Stimulated activated CD8-positive, alpha-beta memory T cell treated with anti-CD3 and anti-CD28 coated beads, Interleukin-7, amount 100 ng/mL, for 4 hours (primary cell): ENCODE data around the gene PTGFRN.

ENCODE experiments used
- DNase-seq, 2 donors: peaks; one replicate each; pipeline ENCODE4 v3.0.0-alpha.2; 2020; ENCODE audit warnings: low read depth in 2 of 2

Gene PTGFRN

DNA sequence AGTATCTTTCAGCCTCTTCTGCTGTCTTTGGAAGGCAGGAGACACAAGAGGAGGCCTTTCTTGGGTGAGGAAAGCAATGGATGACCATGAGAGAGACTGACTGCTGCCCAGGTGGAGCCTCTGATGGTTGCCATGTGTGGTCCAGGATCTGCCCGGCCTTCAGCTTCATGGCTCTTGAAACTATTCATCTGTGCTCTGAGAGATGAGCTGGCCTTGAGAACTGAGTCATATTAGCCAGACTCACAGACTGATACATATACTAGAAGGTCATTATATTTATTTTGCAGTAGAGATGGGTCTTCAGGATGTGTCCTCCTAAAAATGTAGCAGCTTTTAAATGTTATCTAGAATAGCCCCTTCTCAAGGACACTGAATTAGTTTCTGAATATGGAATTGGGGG, 33.7 kb downstream of the PTGFRN start:
- DNase-seq: no peak

DNA sequence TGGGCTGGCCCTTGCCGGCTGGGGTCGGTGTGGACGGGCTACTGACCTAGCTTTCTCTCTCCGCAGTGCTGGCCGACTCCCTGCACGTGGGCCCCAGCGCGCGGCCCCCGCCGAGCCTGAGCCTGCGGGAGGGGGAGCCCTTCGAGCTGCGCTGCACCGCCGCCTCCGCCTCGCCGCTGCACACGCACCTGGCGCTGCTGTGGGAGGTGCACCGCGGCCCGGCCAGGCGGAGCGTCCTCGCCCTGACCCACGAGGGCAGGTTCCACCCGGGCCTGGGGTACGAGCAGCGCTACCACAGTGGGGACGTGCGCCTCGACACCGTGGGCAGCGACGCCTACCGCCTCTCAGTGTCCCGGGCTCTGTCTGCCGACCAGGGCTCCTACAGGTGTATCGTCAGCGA, 34.9 kb downstream of the PTGFRN start:
- DNase-seq: no peak

DNA sequence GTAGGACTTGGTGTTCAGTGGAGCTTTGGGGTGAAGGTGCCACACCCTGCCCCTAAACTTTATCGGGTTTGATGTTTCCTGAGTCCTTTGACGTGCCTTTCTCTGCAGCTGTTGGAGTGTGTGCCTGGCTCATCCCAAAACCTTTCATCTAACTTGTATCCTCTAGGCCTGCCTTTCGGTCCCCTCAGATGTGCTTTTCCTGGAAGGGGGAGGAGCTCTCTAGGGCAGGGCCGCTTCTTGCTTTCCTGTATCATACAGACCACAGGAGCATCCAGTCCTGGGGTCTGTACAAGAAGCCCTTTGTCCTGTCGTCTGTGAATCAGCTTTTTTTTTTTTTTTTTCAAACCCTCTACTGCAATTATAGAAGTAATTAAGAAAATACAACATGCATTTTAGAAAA, 35.7 kb downstream of the PTGFRN start:
- no peak for DNase-seq

DNA sequence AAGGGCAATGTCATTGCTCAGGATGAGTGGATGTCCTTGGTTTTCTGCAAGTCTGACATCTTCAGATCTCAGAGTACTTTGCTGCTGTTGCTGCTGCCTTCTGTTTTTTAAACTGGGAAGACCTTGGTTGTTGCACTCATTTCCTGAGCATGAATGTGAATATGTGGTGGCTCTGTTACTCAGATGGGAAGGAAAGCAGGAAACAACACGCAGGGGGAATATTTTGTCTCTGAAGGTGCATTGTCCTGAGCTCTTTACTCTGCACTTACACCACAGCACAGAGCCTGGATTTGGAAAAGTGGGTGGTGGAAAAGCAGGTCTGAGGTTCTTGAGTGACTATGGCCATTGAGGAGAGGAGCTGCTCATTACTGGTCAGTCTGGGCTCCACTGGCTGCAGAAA, 36.3 kb downstream of the PTGFRN start:
- DNase-seq: no peak

DNA sequence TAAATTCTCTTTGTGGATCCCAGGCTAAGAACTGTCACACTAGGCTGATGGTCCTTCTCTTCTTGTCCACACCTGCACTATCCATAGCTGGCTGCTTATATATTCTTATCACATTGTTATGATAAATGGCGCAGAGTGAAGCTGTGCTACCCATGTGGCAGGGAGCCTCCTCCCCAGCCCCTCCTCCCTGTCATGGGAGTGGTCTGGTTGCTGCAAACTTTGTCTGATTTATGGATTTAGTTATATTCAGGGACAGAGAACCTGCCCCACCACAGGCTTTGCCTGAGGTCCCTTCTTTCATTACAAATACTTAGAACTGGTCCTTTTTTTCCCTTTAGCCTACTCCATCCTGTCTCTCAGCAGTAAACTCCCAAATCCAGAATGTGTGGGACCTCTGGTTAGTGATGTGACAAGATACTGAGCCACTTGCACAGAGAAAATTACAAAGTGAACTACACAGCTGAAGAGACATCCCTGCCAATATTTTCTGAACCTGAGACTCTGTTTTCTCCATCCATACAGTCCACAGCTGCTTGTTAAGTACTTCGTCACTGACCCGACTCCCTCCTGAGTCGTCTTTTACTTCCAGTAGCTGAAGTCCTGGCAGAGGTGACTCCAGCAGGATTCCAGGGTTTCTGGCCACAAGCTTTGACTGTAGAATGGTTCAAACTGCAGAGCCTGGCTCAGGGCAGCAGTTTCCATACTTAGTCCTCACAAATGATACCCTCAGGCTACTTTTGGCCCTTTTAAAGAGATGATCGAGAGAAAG, 37.6 kb downstream of the PTGFRN start:
- DNase-seq: no peak

DNA sequence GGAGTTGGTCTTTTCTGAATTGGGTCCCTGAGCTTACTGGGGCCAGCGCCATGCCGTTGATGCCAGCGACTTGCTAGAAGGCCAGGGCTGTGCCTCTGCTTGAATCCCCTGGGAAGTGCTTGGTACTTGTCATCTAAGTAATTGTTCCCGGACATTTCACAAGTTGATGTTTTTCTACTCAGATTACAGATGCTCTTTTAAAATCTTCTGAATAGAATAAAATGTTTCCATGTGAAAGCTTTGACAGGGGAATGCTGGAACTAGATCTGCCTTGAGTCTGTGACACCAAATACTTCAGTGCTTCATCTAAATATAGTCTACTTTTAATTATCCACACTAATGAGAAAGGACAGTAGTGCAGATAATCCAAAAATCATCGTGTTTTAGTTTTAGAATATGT, 38.3 kb downstream of the PTGFRN start:
- no peak for DNase-seq

DNA sequence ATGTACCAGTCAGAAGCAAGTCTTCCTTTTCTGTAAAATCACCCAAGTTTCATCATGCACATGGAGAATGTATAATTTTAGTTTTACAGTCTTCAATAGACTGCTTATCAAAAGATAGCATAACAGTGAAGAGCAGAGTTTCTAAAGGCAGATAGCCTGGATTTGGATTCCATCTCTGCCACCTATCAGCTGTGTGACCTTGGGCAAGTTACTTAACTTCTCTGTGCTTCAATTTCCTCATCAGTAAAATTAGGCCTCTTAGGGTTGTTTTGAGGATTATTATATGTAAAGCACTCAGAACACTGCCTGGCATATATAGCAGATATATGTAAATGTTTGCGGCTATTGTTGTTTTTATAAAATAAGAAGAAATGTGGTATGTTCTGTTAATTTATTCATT, 38.9 kb downstream of the PTGFRN start:
- no peak for DNase-seq

DNA sequence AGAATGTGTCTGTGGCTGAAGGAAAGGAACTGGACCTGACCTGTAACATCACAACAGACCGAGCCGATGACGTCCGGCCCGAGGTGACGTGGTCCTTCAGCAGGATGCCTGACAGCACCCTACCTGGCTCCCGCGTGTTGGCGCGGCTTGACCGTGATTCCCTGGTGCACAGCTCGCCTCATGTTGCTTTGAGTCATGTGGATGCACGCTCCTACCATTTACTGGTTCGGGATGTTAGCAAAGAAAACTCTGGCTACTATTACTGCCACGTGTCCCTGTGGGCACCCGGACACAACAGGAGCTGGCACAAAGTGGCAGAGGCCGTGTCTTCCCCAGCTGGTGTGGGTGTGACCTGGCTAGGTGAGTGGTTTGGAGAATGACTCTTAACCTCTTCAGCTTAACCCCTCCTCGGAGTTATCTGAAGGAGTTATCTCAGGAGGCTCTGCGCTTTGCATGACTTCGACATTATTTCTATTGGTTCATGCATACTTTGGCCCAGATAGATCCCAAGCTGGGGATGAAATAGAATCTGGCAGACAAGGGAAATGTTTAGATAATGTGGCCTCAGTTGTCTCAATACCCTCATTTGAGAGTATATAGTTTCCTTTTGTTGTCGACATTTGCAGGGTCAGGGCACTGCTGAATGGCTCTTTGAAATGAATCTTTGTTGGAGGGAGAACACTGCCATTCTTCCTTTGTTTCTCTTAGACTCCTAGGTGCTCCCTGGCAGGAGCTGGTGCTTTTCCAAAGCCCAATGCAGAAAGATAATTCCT, 39.7 kb downstream of the PTGFRN start:
- no peak for DNase-seq

DNA sequence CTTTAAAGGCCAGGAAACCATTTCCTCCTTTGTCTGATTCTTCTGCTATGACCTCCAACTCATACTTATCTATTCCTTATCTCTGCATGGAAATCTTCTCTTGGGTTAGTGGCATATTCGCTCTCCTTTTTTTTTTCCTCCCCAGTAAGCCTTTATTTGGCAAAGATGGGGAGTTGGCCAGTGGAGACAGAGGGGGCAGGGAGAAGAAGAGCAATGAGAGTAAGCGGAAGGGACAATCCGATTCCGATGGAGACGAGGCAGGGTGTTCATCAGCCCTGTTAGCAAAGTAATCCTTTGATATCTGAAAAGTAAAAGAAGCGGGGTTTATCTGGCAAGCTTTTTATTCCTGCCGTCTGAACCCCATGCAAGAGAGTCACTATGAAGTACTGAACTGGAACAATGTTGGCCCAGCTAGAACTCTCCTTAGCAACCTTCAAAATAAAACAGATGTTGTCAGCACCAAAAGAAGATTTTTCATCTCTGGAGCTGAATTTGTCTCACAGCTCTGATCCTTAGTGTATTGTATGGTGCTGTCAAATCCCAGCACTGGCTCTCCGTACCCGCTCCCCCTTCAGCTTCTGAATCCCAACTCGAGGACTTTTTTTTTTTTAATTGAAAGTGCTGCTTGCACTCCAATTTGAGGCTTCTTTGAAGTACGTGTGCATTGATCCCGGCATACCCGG, 40.9 kb downstream of the PTGFRN start:
- no peak for DNase-seq

DNA sequence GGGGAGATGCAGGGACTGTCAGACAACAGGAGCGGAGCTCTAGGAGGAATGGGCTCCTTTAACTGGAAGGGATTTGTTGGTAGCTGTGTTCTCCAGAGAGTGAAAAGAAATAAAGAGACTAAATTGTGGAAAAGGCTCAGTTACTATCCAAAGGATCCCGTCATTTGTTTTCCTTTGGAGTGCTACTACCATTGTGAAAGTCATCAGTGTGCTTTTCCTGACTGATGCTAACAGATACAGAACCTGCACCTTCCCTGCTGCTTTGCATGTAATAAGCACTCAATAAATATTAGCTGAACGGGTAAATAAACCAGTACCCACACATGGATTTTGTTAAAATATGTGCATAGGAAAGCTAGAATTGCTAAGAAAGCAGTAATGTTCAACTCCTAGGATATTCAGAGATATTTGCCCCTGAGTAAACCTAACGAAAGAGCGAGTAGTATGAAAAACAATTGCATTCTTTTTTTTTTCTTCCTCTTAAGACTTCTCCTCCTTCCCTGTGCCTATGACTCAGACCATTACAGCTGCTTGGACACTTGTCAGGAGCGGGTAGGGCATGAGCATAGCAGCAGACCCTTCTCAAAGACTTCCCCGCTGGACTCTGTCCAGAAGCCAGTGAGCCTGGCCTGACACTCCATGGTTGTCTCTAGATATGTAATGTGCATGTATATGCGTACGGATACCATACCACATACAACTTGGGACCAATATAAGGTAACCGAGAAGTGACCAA, 41.7 kb downstream of the PTGFRN start:
- DNase-seq: no peak

DNA sequence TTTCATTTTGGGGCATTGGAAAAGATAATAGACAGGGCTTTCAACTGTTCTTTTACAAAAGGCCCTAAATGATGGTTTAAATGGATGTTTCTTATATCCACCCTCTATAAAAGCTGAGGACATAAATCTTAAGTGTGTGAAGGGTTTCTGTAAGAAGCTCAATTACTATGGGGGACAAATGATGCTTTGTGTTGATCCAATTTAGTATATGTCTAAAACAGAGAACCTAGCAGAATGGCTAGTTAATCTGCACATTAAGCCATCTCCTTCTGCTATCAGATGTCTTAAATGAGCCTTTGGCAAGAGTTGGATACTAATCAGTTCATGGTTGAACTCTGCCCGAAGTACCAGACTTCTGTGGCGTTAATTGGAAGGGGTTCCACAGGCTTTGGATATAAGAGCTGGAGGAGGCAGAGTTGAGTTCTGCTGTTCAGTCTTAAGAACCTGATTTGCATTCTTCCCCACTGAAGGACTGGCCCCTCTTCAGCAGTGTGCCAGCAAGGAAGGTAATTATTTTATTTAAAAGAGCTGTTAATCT, 43.1 kb downstream of the PTGFRN start:
- no peak for DNase-seq

DNA sequence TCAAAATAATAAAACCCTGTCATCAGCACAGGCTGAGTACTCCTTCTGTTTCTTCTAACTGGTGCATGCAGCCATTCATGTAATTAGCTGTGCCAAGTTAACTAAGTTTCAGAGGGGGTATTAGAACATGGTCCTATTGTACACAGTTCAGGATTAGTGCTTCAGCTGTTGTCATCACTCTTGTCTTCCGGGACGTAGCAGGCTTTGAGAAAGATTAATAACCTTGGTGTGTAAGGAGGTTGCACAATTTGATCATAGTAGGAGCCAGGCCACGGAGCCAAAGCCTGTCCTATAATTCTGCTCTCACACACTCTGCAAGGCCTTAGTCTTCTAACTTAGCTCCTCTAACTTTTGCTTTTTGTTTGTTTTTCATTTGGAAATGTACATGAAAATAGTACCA, 44.7 kb downstream of the PTGFRN start:
- no peak for DNase-seq

DNA sequence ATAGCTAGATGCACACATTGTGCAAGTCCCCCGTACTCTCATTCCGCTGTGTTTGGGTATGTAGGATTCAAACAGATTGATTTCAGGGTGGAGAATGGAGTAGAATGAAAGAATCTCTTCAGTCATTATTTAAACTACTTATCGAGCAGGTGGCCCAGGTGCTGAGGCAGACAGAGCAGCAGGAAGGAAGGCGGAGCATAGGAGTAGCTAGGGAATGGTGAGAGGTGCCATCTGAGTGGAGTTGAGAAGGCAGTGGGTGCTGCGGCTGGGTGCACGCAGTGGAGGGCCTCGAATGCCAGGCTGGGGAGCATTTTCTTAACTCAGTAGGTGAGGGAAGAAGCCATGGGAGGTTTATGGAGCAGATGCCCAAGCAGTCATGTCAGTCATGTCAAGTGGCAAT, 46.7 kb downstream of the PTGFRN start:
- DNase-seq: no peak

DNA sequence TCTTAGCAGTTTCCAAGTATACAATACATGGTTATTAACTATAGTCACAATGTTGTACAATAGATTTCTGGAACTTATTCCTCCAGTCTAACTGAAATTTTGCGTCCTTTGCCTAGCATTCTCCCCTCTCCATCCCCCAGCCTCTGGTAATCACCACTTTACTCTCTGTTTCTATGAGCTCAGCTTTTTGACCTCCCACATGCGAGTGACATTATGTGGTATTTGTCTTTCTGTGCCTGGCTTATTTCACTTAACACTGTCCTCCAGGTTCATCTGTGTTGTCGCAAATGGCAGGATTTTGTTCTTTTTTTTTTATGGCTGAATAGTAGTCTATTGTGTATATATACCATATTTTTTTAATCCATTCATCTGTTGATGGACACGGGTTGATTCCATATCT, 47.9 kb downstream of the PTGFRN start:
- DNase-seq: no peak

DNA sequence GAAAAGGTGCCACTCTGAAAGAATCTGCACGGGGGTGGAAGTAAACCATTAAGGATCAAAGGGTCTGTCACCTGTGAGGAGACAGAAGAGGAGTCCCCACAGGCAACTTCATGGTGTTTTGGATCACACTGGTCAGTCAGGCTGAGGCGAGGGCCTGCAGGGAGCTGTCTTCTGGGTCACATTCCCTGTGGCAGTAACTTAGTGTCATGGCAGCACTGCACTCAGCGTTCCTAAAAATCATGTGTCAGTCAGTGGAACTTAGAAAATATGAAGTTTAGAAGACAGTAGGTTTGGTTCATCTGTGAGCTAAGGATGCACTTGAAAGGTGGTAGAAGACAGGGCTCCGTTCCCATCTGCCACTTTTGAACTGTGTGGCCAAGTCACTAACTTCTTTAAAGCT, 48.4 kb downstream of the PTGFRN start:
- no peak for DNase-seq

DNA sequence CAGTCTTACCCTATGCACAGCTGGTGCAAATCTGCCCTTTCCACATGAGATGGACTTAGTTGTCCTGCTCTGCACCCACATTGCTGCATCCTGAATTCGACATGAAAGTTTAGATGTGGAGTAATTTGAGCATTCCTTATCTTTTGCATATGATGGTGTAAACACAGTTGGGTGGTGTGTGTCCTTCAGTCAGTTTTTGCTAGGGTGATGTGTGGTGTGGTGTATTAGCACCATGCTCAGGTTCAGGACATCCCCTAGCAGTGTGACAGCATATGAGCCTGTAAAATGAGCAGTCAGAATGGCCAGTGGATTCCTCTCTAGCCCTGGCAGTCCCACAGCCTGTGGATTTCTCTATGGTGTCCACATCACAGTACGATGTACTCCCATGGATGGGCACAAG, 49.3 kb downstream of the PTGFRN start:
- no peak for DNase-seq

DNA sequence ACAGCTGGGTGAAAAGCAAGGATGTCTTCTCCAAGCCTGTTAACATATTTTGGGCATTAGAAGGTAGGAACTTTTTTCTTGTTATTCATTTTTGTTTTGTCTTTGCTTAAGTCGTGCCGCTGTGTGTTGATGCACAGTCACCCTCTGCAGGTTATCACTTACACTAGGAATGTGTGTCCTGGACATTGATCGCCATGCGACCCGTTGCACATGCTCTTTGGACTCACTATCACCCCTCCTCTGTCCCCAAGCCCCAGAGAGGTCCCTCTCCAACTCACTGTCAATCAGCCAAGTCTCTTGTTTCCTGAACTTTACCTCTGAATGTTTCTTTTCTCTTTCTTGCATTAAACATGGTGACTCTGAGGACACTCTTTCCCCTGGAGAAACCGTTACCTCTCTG, 51.9 kb downstream of the PTGFRN start:
- no peak for DNase-seq

DNA sequence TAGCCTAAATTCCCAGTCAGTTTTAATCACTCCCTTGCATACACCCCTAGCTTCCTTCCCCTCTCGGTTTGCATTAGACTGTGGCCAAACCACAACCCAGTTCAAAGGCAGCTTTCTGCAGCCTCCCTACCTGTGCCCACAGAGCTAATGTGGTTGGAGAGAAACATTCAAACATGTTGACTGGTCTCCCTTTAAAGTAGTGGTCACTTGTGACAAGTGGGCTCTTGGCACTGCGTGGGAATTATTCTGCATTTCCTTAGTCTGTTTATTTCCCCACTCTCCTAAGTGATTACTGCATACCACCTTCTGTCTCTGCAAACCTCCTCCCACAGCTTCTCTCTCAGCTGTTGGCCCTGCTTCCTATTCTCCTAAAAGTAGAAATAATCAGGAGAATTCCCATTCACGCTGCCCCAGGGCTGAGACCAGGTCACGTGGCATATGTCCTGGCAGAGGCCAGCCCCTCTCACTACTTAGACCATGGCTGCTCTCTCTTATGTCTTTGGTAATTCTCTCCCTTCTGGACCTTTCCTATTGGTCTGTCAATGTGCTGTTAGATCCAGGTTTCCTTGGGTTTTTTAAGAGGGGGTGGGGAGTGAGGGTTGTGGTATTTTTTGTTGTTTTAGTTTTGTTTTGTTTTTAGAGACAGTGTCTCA, 53.4 kb downstream of the PTGFRN start:
- DNase-seq: no peak

DNA sequence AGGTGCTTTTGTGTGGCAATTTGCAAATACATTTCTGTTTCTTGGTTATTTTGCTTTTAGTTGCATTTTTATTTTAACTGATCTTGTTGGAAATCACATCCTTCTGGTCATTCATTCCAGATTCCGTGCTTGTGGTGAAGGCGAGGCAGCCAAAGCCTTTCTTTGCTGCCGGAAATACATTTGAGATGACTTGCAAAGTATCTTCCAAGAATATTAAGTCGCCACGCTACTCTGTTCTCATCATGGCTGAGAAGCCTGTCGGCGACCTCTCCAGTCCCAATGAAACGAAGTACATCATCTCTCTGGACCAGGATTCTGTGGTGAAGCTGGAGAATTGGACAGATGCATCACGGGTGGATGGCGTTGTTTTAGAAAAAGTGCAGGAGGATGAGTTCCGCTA, 57.1 kb downstream of the PTGFRN start:
- DNase-seq: no peak

DNA sequence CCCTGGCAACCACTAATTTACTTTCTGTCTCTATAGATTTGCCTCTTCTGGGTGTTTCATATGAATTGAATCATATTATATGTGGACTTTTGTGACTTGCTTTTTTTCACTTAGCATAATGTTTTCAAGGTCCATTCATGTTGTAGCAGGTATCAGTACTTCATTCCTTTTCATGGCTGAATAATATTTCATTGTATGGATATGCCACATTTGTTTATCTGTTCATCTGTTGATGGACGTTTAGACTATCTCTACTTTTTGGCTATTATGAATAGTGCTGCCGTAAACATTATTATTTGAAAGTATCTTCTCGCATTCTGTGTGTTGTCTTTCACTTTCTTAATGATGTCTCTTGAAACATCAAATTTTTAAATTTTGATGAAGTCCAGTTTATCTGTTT, 59.0 kb downstream of the PTGFRN start:
- DNase-seq: no peak

DNA sequence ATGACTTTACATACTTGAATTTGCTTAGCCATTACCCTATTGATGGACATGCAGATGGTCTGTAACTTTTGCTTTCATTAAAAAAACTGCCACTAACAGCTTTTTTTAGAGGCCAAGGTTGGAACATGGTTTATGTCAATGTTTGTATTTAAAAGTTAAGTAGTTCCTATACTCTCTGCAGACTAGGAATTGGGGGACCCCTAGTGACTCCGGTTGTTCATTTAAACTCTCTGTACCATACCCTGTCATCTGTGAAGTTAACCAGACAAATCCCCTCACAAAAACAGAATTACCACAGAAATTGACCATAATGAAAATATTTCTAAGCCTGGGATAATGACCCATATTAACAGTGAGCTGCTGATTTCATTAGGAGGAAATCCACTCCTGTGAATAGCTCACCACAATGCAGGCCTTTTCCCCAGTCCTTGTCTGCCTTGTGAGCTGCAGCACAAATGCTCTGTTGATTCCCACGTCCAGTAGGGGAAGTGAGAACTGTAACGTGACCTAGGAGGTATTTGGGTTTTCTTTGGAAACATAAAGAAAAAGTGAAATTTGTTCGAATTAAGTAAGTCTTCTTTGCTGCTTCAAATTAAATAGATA, 61.6 kb downstream of the PTGFRN start:
- no peak for DNase-seq
